Calu3 (cell line): ENCODE data around the gene MYO1E. TPM values are rescaled to one million over a fixed set of nuclear protein-coding genes. Genes with fewer than 3 reads are reported as not detected.
"Not testable (repeated sequence)": the region's sequence is repeated elsewhere in the genome, so short reads cannot be mapped to it uniquely, and the experiment has no call there.

Source experiments
- BruUV-seq: library from RNA; stranded (reverse); fragments of 400-500 nt; replicated peaks from 2 replicates; lab custom pipeline; 2021; lab: Mats Ljungman, UMichigan
- CTCF ChIA-PET: fragments of 300-600 bp; sonication (Branson Sonifier 250); formaldehyde crosslinking; loops from one replicate; lab custom pipeline; 2022; ENCODE audit warnings: antibody characterized with exemption; lab: Charles Lee
- DNase-seq: peaks from one replicate; pipeline ENCODE4 v3.0.0; 2022
- H3K27ac Mint-ChIP-seq: one replicate; pipeline ENCODE4 v1.8.0; 2022; ENCODE audit warnings: mixed read lengths; ENCODE audit not compliant: unreplicated experiment
- H3K27me3 Mint-ChIP-seq: one replicate; pipeline ENCODE4 v1.8.0; 2022; ENCODE audit warnings: mixed read lengths; ENCODE audit not compliant: unreplicated experiment
- H3K36me3 Mint-ChIP-seq: one replicate; pipeline ENCODE4 v1.8.0; 2022; ENCODE audit warnings: mild to moderate bottlenecking, moderate library complexity, mixed read lengths; ENCODE audit not compliant: insufficient read depth, unreplicated experiment
- H3K4me1 Mint-ChIP-seq: one replicate; pipeline ENCODE4 v1.8.0; 2022; ENCODE audit warnings: mild to moderate bottlenecking, low read depth, mixed read lengths; ENCODE audit not compliant: unreplicated experiment
- H3K4me3 Mint-ChIP-seq: one replicate; pipeline ENCODE4 v1.8.0; 2022; ENCODE audit warnings: mild to moderate bottlenecking, low read depth, moderate library complexity, mixed read lengths; ENCODE audit not compliant: unreplicated experiment
- H3K9me3 Mint-ChIP-seq: one replicate; pipeline ENCODE4 v1.8.0; 2022; ENCODE audit warnings: low read depth, mixed read lengths; ENCODE audit not compliant: unreplicated experiment
- intact Hi-C: fragments of 100-400 bp; cut with micrococcal nuclease; formaldehyde crosslinking; loops from one replicate; pipeline ENCODE4 v1.10.0; 2022; ENCODE audit not compliant: unreplicated experiment
- total RNA-seq: library from RNA; stranded (reverse); gene quantifications from 2 replicates; pipeline ENCODE4 v1.2.3, GENCODE V29; 2022
- TF ChIP-seq, protein P1 (sequence below): fragments of 200-600 bp; IDR thresholded peaks from one replicate; pipeline ENCODE4 v1.8.0; 2022; ENCODE audit warnings: antibody characterized with exemption; ENCODE audit not compliant: unreplicated experiment

Gene MYO1E
- total RNA-seq, 1 experiment from 2014 or later = 617 TPM

DNA sequence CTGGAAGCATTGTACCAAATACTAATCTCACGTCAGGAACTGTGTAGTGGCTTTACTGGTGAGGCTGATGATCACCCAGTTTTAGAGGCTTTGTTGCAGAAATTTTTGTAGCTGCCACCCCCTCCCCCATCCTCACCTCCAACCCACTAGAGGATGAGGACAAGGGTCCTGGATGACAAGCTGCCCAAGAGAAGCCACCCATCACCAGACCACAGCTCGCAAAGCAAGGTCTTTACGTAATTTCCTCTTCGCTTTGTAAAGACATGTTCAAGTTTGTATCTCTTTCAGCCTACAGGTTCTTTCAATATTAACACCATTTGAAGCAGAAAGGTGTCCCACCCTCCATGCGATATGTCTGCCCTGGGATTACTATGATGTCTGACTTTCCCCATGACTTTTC lies 91.8 kb downstream of the MYO1E start:
- TF ChIP-seq, protein P1, sequence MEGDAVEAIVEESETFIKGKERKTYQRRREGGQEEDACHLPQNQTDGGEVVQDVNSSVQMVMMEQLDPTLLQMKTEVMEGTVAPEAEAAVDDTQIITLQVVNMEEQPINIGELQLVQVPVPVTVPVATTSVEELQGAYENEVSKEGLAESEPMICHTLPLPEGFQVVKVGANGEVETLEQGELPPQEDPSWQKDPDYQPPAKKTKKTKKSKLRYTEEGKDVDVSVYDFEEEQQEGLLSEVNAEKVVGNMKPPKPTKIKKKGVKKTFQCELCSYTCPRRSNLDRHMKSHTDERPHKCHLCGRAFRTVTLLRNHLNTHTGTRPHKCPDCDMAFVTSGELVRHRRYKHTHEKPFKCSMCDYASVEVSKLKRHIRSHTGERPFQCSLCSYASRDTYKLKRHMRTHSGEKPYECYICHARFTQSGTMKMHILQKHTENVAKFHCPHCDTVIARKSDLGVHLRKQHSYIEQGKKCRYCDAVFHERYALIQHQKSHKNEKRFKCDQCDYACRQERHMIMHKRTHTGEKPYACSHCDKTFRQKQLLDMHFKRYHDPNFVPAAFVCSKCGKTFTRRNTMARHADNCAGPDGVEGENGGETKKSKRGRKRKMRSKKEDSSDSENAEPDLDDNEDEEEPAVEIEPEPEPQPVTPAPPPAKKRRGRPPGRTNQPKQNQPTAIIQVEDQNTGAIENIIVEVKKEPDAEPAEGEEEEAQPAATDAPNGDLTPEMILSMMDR = no peak
- no TSS peak for BruUV-seq
- peaks cover 79% of the 10 kb centered on the region for H3K36me3 Mint-ChIP-seq
- CTCF ChIA-PET = interaction anchor here (0.6 kb wide), 1 partner anchor 89 kb away, joined by 3 read pairs; no protein-coding TSS in a partner anchor
- peaks cover 93% of the 10 kb centered on the region for H3K4me1 Mint-ChIP-seq
- DNase-seq = no peak
- H3K27ac Mint-ChIP-seq = peak overlapping the region; percentile 93
- H3K9me3 Mint-ChIP-seq = no peaks in the 10 kb centered on the region
- intact Hi-C loops = no loop called here
- H3K27me3 Mint-ChIP-seq = no peaks in the 10 kb centered on the region
- H3K4me3 Mint-ChIP-seq = no peak overlapping the region

DNA sequence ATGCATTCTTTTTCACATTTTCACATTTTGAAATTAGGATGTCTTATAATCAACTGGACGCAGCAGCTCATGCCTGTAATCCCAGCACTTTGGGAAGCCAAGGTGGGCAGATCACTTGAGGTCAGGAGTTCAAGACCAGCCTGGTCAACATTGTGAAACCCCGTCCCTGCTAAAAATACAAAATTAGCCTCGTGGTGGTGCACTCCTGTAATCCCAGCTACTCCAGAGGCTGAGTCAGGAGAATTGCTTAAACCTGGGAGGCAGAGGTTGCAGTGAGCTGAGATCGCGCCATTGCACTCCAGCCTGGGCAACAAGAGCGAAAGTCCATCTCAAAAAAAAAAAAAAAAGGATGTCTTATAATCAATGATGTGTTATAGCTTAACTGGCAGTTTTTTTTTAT lies 92.4 kb downstream of the MYO1E start:
- Mint-ChIP-seq H3K27ac (peak overlapping the region; percentile 83), H3K36me3 (peaks cover 83% of the 10 kb centered on the region), H3K4me1 (peaks cover 97% of the 10 kb centered on the region)
- DNase-seq, intact Hi-C loops, BruUV-seq, H3K9me3 Mint-ChIP-seq, H3K27me3 Mint-ChIP-seq, H3K4me3 Mint-ChIP-seq: not testable (repeated sequence)
- CTCF ChIA-PET = interaction anchor here (0.6 kb wide), 1 partner anchor 89 kb away, joined by 3 read pairs; no protein-coding TSS in a partner anchor

DNA sequence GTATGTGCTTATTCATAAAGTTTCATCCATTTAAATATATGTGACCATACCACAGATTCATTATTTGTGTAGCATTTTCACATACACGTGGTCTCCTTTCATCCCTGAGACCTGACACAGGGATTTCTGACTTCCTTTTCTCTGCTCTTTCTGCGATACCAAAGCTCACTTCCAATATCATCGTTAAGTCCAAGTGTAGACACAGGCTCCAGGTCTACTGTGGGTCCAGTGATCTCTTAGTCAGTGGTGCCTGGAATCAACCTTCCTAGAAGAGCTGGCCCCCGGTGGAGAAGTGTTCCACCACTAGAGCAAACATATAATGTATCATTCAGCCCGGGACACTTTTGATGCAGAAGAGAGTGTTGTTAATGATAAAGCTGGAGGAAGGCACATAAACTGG lies 93.6 kb downstream of the MYO1E start:
- H3K9me3 Mint-ChIP-seq = no peaks in the 10 kb centered on the region
- TF ChIP-seq, protein P1 = no peak
- peaks cover 85% of the 10 kb centered on the region for H3K36me3 Mint-ChIP-seq
- peak overlapping the region; percentile 100 for H3K27ac Mint-ChIP-seq
- intact Hi-C loops = no loop called here
- H3K4me3 Mint-ChIP-seq = peak overlapping the region; percentile 10
- peaks cover 97% of the 10 kb centered on the region for H3K4me1 Mint-ChIP-seq
- H3K27me3 Mint-ChIP-seq = no peaks in the 10 kb centered on the region
- DNase-seq = no peak
- no TSS peak for BruUV-seq
- CTCF ChIA-PET = interaction anchor here (1.2 to 2.0 kb wide), 2 partner anchors 11 to 33 kb away, joined by 4 to 5 read pairs; no protein-coding TSS in a partner anchor

DNA sequence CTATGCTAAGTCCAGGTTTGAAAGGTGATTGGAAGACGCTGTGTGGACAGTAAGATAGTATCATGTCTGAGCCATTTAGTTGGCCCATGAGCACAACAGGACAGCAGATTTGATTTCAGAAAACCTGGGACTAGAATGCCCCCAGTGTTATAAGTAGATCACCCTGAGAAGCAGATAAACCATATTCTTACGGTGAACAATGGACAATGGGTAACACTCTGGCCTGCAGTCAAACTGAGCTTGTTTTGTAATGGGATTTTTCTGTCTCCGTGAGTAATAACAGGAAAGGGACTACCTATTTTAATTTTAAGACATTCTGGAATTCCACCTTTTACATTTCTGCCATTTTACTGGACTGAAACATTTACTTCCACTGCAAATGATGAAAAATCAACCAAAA lies 94.6 kb downstream of the MYO1E start:
- TF ChIP-seq, protein P1 = no peak
- Mint-ChIP-seq H3K4me3 (no peak overlapping the region), H3K27me3 (no peaks in the 10 kb centered on the region), H3K9me3 (no peaks in the 10 kb centered on the region), H3K36me3 (peaks cover 85% of the 10 kb centered on the region), H3K27ac (peak overlapping the region; percentile 100), H3K4me1 (peaks cover 97% of the 10 kb centered on the region)
- BruUV-seq = no TSS peak
- CTCF ChIA-PET = interaction anchor here (0.5 to 2.0 kb wide), 7 partner anchors 12 to 225 kb away, joined by 3 to 13 read pairs (median 5); no protein-coding TSS in a partner anchor
- no peak for DNase-seq
- intact Hi-C loops = no loop called here
